HG02885 (cell line): ENCODE results near the gene TTC39C.
"Not testable (repeated sequence)": the region's sequence is repeated elsewhere in the genome, so short reads cannot be mapped to it uniquely, and the experiment has no call there.

Source experiments
- ATAC-seq: cut with Tn5 transposase; IDR thresholded peaks from one replicate; pipeline ENCODE4 v1.9.1; 2021; ENCODE audit warnings: mild to moderate bottlenecking; ENCODE audit not compliant: unreplicated experiment, poor library complexity

TTC39C gene

DNA sequence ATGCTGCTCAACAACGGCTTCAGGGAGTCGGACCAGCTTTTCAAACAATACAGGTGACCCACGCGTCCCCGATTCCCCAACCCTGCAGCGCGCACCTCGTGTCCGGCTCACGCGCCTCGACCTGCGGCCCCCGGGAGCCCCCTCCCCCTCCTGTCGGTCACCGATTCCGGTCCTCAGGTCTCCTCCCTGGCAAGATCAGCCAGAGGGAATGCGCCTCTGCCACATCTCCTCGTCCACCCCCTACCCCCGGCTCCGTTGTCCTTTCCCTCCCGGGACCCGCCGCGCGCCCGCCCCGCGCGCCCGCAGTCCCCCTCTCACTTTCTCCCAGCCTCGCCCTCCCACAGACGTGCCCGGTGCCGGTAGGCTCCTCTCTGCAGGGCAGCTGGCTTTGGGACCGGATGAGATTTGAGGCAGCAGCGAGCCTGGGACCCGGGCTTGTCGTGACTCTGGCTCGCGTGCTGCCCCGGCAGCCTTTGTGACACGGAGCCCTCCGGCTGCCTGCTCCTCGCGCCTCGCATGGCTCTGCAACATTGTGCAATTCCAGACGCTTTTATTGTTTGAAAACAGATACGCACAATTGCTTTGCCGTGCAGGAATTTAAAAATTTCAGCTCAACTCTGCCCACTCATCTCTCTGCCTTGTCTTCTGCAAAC is 558 bp downstream of the TTC39C start:
- ATAC-seq, result no peak

DNA sequence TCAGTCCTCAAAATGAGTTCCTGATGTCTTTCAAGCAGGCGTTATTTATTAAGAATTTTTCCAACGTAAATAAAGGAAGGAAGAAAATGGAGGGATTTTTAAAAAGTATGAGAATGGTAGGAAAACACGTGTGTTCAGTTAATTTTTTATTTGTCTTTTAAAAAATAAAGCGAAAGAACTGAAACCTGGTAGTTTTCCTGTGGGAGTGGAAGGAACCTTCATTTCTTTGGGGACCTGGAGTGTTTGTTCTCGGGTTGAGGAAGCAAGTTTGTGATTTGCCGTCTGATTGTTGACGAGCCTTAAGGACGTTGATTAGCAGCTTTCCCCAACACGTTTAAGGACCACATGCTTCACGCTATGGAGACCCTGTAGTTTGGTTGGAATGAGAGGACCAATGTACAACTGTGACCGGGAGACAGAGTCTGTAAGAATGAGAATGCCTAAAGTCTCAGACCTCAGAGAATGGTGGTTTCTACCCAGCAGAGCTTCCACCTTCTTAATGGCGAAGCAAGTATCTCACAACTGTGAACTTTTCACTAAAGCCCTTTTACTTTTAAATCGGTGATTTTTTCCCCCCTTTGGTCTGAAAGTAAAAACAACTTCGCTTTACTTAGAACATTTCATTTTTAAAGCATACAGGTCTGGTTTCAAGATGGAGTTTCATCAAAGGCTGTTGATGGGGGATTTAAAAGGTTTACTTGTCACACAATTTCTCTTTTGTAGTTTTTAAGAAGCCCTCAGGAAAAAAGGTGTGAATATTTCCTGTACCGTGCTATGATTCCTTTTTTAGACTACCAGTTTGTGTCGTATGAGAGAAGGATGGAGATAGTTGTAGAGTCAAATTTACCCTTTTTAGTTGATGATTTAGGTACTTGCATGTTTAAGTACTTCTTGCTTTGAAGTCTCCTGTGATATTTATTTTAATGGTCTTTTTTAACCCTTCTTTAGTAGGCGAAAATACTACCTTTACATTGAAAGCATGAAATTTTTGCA is 1.4 kb downstream of the TTC39C start:
- ATAC-seq, result no peak

DNA sequence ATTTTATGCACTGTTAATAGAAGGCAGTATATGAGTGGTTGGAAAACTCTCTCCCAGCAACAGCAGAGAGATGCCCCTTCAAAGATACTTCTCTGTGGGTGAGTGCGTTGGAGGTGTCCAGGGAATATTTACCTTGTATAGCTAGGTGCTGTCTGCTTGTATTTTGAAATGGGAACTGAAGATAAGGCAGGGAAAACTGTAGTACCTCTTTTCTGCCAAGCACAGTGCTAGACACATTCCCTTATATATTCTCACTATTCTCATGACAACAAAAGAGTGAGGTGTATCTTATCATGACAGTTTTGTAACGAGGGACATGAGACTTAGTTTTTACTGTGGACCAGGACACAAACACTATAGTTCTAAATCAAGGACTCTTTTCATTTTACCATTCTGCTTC is 2.1 kb downstream of the TTC39C start:
- ATAC-seq, result no peak

DNA sequence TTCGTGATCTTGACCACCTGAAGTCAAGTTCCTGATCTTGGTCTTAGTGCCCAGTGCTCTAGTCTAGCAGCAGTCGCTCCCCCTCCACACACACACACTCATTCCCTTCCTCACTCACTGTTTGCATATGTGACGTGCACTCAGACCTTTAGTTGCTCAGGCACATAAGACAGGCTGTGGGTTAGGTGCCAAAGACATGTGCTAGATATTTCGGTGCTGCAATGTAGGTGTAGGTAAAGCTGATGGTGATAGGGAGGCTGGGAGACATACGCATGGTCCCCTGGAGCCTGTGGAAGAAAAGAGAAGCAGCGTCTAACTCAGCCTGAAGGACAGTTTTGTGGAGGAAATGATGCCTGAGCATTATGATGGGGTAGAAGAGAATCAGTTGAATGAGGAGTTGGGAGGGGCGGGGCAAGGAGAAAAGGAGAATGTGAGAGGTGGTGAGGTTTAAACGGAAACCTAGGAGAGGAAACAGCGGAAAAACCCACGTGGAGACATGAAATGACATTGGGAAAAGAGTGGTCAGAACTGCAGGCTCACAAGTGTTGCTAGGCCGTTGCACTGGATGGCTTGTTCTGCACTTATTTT is 3.8 kb downstream of the TTC39C start:
- ATAC-seq, result no peak

DNA sequence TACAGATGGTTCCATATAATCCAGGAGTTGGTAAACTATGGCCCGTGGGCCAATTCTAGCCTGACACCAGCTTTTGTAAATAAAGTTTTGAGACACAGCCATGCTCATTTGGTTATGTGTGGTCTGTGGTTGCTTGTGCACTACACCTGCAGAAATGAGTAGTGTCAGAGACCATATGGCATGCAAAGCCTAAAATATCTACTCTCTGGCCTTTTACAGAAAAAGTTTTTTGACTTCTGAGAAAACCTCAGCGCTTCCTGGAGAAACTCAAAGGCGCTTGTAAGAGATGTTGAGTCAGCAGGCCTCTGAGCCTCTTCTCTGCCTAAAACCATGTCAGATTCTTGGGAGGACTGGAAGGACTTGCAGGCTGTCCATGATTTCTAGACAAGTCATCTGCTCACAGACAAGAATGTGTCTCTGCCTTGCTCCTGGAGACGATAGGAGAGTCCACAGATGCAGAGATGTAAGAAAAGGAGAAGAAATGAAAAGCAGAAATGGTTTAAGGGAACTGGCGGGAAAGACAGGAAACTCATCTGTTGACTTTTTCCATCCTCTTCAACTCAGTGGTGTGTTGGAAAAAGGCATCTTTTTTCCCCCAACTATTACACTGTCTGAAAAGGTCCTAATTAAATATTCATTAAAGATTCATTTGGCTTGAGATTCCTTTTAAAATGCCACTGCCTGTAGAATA is 5.2 kb downstream of the TTC39C start:
- peak; percentile 87 for ATAC-seq

DNA sequence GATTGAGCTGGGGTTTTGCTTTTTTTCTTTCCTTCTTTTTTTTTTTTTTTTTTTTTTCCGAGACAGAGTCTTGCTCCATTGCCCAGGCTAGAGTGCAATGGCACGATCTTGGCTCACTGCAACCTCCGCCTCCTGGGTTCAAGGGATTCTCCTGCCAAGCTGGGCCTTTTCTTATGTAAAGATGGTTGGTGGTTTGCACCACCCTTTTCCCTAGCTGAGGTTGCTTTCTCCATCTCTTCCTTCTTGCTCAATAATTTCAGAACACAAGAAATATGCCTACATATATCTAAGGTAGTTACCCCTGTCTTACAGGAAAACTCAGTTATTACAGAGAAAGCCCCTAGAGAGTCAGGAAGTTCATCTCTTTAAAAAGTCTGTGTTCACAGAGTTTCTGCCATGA is 7.0 kb downstream of the TTC39C start:
- ATAC-seq, result no peak

DNA sequence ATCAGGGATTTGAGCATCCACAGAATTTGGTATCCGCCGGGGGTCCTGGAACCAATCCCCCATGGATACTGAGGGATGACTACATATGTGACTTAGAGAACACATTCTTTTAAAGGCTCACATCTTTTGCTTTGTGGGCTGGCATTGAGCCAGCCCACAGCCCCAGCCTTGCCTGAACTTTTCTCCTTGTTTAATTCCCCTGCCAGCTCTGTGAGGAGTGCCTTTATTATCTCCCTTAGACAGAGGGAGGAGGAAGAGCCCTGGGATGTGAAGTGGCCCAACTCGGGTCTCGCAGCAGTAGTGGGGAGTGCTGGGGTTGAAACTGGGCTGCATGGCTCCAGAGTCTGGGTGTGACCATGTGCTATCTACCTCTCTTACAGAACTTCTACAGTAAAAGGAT is 7.6 kb downstream of the TTC39C start:
- ATAC-seq, result no peak

DNA sequence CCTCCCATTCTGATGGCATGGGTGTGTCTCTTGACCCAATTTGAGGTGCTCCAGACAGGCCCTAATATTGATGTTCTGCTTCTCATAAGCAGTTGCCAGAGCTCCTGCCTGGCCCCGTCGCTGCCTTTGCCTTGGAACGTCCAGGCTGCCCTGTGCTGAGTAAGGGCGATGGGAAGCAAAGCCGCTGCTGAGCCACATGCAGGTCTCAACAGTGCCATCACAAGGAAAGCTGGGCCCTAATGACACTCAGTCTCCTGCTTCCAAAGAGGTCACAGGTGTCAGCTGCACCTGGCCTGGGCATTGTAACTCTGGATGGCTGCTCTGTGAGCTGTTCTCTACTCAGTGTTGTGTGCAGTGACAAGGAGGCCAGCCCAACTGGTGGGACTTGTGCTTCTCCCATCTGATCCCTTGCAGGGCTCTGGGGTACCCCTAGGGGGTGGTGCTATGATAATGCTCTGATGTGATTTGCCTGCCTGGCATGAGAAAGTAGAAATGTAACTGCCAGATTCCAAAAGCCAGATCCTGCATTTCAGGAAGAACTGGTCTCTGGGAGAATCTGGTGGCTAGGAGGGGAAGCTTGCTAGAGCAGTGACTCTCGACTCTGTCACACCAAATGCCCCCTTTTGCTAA is 8.7 kb downstream of the TTC39C start:
- ATAC-seq, result no peak

DNA sequence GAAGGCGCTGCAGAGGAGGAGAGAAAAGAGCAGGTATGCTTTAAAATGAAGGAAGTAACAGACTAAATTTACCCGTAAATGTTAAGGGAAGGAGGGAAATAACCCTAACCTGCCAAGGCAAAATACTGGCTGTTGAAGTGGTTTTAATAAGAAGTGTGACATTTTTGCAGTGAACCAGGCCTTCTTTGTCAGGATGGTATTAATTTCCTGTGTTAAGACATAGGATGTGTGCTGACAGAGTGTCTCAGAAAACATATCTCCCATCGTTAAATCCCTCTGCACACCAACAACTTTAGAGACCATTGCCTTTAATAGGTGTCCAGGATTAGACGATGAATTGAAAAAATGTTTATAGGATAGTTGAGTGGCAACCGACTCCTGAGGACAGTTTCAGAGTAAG is 9.9 kb downstream of the TTC39C start:
- ATAC-seq, result no peak

DNA sequence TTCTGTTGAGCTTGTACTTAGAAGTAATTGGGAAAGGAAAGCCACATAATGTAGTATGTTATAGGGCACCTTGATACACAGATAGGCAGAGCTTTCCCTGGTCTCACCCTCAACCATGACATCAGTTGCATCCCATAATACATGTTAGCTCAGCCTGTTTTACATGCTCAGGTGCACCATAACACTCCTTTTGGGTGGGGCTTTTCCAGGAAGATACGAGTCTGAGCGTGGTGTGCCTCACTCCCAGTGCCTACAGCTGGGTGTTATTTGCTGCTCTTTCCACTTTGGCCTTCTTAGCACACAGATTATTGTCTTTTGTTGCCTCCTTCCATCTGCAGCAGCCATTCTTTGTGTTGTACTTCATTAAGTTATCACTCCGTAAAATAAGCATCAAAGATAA is 11.9 kb downstream of the TTC39C start:
- no peak for ATAC-seq

DNA sequence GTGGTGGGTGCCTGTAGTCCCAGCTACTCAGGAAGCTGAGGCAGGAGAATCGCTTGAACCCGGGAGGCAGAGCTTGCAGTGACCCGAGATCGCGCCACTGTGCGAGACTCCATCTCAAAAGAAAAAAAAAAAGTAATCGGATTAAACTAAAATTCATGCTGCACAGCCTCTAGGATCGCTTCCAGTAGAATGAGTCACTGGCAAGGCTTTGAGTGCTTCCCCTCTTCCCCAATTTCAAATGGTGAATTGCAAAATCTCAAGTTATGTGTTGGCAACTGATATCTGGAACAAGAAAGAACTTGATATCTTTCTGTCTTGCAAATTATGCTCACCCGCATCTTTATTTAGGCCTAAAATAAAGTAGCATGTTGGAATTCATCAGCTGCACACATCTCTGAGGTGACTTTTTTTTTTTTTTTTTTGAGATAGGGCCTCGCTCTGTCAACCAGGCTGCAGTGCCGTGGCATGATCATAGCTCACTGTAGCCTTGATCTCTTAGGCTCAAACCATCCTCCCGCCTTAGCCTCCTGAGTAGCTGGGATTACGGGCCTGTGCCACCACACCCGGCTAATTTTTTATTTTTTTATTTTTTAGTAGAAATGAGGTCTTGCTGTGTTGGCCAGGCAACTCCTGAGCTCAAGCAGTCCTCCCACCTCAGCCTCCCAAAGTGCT is 12.7 kb downstream of the TTC39C start:
- ATAC-seq, result no peak

DNA sequence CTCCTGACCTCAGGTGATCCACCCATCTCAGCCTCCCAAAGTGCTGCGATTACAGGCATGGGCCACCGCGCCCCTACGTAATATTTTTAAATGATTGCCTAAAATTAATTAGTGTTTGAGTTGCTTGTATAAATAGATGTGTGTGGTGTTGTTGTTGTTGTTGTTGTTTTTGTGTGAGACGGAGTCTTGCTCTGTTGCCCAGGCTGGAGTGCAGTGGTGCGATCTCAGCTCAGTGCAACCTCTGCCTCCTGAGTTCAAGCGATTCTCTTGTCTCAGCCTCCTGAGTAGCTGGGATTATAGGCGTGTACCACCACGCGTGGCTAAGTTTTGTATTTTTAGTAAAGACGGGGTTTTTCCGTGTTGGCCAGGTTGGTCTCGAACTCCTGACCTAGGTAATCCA is 14.4 kb downstream of the TTC39C start:
- not testable (repeated sequence) for ATAC-seq

DNA sequence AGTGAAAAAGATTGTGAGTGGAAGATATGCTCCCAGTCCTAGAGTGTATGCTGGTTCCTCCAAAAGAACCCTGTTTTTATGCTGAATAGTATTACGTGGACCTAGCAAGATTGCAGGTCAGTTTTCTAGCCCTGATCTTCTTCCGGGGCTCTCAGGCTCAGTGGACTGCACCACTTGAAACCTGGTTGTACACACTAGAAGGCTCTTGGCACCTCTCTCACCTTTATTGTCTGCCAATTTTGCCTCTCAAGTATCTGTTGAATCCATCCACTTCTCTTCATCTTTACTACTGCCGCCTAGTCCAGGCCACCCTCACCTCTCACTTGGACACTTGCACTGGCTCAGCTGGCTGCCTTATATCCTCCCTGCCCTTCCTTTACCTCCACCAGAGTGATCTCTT is 16.8 kb downstream of the TTC39C start:
- no peak for ATAC-seq

DNA sequence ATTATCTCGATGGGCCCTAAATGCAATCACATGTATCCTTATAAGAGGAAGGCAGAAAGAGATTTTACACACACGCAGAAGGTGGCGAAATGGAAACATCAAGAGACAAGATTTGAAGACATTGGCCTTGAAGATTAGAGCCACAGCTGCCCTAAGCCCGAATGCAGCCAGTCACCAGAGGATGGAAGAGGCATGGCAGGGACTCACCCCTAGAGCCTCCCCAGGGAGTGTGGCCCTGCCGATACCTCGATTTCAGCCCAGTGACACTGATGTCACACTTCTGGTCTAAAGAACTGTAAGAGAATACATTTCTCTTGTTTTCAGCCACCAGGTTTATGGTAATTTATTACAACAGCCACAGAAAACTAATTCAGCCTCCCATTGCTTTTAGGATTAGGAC is 17.4 kb downstream of the TTC39C start:
- no peak for ATAC-seq

DNA sequence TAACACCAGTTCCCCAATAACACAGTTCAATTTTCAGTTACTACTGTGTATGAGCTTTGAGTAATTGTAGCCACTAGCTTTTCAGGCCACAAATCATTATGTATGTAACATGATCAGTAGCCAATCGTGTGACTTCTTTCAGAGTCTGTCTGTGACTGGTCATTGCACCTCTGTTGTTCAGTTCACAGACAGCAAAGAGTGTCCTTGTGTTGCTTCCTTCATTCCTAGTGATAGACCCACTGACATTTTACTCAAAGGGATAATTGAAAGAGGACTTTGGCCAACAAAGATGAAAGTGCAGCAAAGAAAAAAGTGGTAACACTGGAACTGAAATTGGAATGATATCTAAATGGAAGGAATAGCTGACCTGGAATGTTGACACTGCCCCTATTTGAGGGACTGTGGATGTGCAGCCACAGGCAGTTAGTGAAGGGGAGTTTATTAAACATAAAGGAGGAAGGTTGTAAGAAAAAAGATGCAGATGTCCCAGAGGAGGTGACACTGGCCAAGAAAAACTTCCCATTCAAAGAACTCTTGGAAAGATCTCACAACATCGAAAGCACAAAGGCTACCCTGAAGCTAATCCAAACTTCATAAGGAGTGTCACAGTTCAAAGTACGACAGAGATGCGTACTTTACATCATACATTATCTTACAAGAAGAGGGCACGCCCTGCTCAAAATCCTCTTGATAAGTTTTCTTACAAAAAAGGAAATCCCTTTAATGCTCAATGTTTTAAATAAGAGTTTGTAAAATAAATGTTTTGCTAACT is 19.3 kb downstream of the TTC39C start:
- ATAC-seq, result no peak

DNA sequence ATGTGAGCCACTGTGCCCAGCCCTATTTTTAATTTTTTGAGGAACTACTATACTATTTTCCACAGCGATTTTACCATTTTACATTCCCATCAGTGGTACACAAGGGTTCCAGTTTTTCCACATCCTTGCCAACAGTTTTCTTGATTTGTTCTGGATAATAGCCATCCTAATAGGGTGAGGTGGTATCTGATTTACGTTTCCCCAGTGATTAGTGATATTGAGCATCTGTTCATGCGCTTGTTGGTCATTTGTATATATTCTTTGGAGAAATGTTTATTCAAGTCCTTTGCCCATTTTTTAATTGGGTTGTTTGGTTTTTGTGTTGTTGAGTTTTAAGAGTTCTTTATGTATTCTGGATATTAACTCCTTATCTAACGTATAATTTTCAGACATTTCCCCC is 20.8 kb downstream of the TTC39C start:
- ATAC-seq, result no peak

DNA sequence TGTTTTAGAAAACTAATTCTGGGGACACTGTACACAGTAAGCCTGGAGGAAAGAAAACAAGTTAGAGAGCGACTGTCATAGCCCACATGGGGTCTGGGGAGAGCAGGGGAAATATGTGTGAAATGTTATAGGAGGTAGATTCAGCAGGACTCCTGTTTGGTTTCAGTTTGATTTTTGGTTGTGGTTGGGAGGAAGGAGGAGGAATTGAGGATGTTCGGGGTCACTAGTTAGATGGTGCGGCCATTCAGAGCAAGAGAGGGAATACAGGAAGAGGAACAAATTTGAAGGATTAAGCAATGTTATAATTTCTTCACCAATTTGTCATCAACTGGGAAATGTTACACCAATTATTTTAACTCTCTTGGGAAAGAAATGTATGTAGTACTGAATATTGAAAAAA is 25.1 kb downstream of the TTC39C start:
- no peak for ATAC-seq

DNA sequence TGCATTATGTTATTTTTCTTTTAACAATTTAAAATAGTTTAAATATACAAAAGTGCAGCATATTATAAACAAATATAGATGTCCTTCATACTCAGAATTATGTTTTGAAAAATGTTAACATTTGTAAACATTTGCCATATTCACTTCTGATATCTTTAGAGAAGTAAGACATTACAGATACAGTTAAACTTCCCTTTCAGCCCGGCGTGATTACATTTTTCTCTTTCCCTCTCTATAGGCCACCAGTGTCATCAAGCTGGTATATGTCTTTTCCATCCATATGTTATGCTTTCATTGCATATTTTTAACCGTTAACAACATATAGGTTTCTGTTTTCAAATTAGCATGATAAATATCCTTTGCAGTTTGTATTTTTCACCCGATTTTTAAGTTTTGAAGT is 27.1 kb downstream of the TTC39C start:
- ATAC-seq, result no peak

DNA sequence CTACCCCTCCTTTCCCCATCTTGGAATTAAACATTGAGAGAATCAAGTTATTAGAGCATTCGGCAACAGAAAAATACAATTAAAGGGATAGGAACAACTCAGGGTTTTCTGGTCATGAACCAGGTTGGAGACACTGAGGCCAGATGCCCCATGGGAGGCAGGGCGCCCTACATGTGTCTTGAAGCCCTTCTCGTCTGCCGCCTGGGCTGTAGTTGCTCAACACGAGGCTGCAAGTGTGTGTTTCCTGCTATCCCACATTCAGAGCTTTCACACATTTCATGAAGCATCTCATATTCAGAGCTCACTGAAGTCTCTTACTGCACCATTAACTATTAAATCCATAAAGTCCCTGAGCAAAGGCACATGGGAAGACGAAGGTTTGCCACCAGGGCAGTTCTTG is 28.8 kb downstream of the TTC39C start:
- no peak for ATAC-seq
